Chondrocyte (in vitro differentiated cells): ENCODE results near the gene DGCR2. TPM values are rescaled to one million over a fixed set of nuclear protein-coding genes. Genes with fewer than 3 reads are reported as not detected.

Experiments
- DNase-seq: peaks from one replicate; pipeline ENCODE4 v3.0.0; 2021; ENCODE audit warnings: mixed read lengths, low spot score
- H3K27ac Mint-ChIP-seq: one replicate; pipeline ENCODE4 v1.8.0; 2021; ENCODE audit warnings: mild to moderate bottlenecking, moderate library complexity, mixed read lengths; ENCODE audit not compliant: unreplicated experiment
- H3K27me3 Mint-ChIP-seq: 2 replicates; pipeline ENCODE4 v1.8.0; 2021; ENCODE audit warnings: low read depth, mixed read lengths
- H3K36me3 Mint-ChIP-seq: 2 replicates; pipeline ENCODE4 v1.8.0; 2021; ENCODE audit warnings: low read depth, mixed read lengths
- H3K4me1 Mint-ChIP-seq: 2 replicates; pipeline ENCODE4 v1.8.0; 2021; ENCODE audit warnings: low read depth, mild to moderate bottlenecking, mixed read lengths
- H3K4me3 Mint-ChIP-seq: one replicate; pipeline ENCODE4 v1.8.0; 2021; ENCODE audit warnings: mild to moderate bottlenecking, moderate library complexity, mixed read lengths; ENCODE audit not compliant: unreplicated experiment
- H3K9me3 Mint-ChIP-seq: 2 replicates; pipeline ENCODE4 v1.8.0; 2021; ENCODE audit warnings: low read depth, mixed read lengths
- CTCF ChIP-seq: fragments of 200-600 bp; sonication (generic); IDR thresholded peaks from 2 replicates; pipeline ENCODE4 v1.5.0; 2021; ENCODE audit warnings: antibody characterized with exemption, mild to moderate bottlenecking, moderate library complexity
- total RNA-seq: library from RNA; stranded (reverse); gene quantifications from 3 replicates; pipeline ENCODE4 v1.2.1, GENCODE V29; 2021

Gene DGCR2
- total RNA-seq, 1 donor from 2014 or later = 45.8 TPM

GRCh38 chr22:19128009-19128401 lies 5.8 kb upstream of the DGCR2 start:
- Mint-ChIP-seq H3K27ac (no peak overlapping the region), H3K36me3 (peaks cover 10% of the 10 kb centered on the region), H3K27me3 (no peaks in the 10 kb centered on the region), H3K9me3 (no peaks in the 10 kb centered on the region), H3K4me1 (peaks cover 3% of the 10 kb centered on the region), H3K4me3 (no peak overlapping the region)
- no peak for DNase-seq
- no peak for TF ChIP-seq CTCF

- Mint-ChIP-seq H3K9me3 (no peaks in the 10 kb centered on the region), H3K27me3 (no peaks in the 10 kb centered on the region), H3K4me1 (peaks cover 8% of the 10 kb centered on the region), H3K36me3 (peaks cover 7% of the 10 kb centered on the region), H3K4me3 (no peak overlapping the region), H3K27ac (no peak overlapping the region)
- TF ChIP-seq CTCF = no peak
- DNase-seq = no peak
Measured at GRCh38 chr22:19127329-19128008, 5.3 kb upstream of the DGCR2 start.

GRCh38 chr22:19126309-19127273 lies 4.4 kb upstream of the DGCR2 start:
- Mint-ChIP-seq H3K9me3 (no peaks in the 10 kb centered on the region), H3K36me3 (peaks cover 1% of the 10 kb centered on the region), H3K4me1 (peaks cover 9% of the 10 kb centered on the region), H3K4me3 (no peak overlapping the region), H3K27ac (no peak overlapping the region), H3K27me3 (no peaks in the 10 kb centered on the region)
- no peak for DNase-seq
- no peak for TF ChIP-seq CTCF

- no peak for TF ChIP-seq CTCF
Measured at GRCh38 chr22:19125474-19126308, 3.5 kb upstream of the DGCR2 start.

GRCh38 chr22:19125011-19125410 lies 2.8 kb upstream of the DGCR2 start:
- H3K4me3 Mint-ChIP-seq = no peak overlapping the region
- peaks cover 24% of the 10 kb centered on the region for H3K4me1 Mint-ChIP-seq
- H3K36me3 Mint-ChIP-seq = no peaks in the 10 kb centered on the region
- no peaks in the 10 kb centered on the region for H3K27me3 Mint-ChIP-seq
- H3K9me3 Mint-ChIP-seq = no peaks in the 10 kb centered on the region
- DNase-seq = no peak
- no peak overlapping the region for H3K27ac Mint-ChIP-seq
- TF ChIP-seq CTCF = no peak

More at GRCh38 chr22:19125474-19126308, 3.5 kb upstream of the DGCR2 start:
- Mint-ChIP-seq H3K4me1 (peaks cover 18% of the 10 kb centered on the region), H3K36me3 (no peaks in the 10 kb centered on the region), H3K27me3 (no peaks in the 10 kb centered on the region), H3K9me3 (no peaks in the 10 kb centered on the region), H3K4me3 (no peak overlapping the region), H3K27ac (no peak overlapping the region)
- peak; percentile 89 for DNase-seq
